ENCODE results near the gene SEMA6B.

SEMA6B gene

DNA sequence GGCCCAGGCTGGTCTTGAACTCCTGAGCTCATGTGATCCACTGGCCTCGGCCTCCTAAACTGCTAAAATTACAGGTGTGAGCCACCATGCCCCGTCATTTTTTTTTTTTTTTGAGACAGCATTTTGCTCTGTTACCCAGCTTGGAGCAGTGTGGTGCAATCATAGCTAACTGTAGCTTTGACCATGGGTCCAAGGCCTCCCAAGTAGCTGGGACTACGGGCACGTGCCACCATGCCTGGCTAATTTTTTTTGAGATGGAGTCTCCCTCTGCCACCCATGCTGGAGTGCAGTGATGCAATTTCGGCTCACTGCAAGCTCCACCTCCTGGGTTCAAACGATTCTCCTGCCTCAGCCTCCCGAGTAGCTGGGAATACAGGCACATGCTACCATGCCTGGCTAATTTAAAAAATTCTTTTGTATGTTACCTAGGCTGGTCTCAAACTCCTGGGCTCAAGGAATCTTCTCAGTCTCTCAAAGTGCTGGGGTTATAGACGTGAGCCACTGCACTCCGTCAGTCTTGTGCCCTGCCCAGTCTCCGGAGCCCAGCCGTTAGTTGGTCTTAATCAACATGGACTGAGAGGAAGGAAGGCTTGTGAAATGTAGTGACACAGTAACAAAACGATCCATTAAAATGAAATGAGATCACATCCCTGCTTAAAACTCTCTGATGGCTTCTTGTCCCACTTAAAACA, 18.2 kb downstream of the SEMA6B start:
- Histone ChIP-seq H3K4me2 (ENCODE audit: low read length) (no peak overlapping the region), H4K20me1 (ENCODE audit: insufficient read depth, low read length) (no peaks in the 10 kb centered on the region), H3K27me3 (ENCODE audit: low read depth, low read length) (no peaks in the 10 kb centered on the region), H3K9me3 (ENCODE audit: insufficient read depth, low read length) (no peaks in the 10 kb centered on the region), H3K4me1 (ENCODE audit: low read length) (peaks cover 29% of the 10 kb centered on the region), H3K27ac (ENCODE audit: low read length) (no peak overlapping the region), H2AFZ (ENCODE audit: low read depth, low read length) (no peak overlapping the region), H3K4me3 (ENCODE audit: low read length) (no peak overlapping the region), H3K36me3 (replicated peaks; ENCODE audit: low read depth, low read length) (no peaks in the 10 kb centered on the region), H3K9ac (ENCODE audit: low read length) (no peak overlapping the region), H3K79me2 (ENCODE audit: low read length) (no peaks in the 10 kb centered on the region)
- TF ChIP-seq, protein P1, sequence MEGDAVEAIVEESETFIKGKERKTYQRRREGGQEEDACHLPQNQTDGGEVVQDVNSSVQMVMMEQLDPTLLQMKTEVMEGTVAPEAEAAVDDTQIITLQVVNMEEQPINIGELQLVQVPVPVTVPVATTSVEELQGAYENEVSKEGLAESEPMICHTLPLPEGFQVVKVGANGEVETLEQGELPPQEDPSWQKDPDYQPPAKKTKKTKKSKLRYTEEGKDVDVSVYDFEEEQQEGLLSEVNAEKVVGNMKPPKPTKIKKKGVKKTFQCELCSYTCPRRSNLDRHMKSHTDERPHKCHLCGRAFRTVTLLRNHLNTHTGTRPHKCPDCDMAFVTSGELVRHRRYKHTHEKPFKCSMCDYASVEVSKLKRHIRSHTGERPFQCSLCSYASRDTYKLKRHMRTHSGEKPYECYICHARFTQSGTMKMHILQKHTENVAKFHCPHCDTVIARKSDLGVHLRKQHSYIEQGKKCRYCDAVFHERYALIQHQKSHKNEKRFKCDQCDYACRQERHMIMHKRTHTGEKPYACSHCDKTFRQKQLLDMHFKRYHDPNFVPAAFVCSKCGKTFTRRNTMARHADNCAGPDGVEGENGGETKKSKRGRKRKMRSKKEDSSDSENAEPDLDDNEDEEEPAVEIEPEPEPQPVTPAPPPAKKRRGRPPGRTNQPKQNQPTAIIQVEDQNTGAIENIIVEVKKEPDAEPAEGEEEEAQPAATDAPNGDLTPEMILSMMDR (IDR thresholded peaks at IDR 0.05; ENCODE audit: low read depth, low read length): no peak
- no peak for TF ChIP-seq EZH2phosphoT487 (IDR thresholded peaks at IDR 0.05; ENCODE audit: low read depth)

DNA sequence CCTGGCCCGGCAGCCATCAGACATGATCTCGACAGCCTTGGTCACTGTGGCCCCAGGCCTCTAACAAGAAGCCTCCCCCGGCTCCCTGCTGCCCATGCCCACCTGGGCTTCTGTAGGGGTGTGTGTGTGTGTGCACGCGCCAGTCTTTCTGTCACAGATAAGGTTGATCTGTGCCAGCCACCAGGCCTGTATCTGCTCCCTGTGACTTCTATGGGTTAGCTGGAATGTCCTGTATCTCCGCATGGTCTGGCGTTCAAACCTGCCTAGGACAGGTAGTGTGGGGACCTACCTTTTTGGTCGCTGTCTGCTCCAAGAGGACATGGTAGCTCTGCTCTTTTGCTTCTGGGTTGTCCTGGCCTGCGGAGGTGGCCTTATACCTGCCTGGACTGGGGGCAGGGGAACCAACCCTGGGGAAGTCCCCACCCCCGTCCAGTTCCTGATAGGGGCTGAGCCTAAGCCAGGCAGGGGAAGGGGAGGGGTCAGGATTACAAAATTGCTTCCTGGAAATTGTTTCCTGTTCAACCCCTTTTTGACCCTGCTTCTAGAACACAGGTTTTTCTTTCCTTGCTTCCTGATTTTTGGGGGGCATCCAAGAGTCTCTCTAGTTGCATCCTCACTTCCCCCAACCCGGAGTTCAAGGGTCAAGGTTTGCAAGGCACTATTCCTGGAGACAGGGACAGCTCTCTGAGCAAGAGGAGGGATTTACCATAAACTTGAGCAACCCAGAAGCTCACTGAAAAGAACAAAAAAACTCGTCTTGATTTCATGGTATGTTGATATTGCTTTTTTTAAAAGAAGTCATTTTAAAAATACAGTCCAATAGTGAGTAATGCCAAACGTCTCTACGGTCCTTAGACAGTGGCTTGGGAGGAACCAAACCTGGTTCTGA, 19.5 kb downstream of the SEMA6B start, which contains the start of gene LRG1:
LRG1 (minus strand) TSS at position 344 of the 889 bp plus-strand sequence; CDS start at position 321, 23 bp downstream.
- Histone ChIP-seq H3K79me2 (ENCODE audit: low read length) (no peaks in the 10 kb centered on the region), H3K27ac (ENCODE audit: low read length) (peak within 1 kb of the TSS; percentile 12), H3K36me3 (replicated peaks; ENCODE audit: low read depth, low read length) (no peaks in the 10 kb centered on the region), H2AFZ (ENCODE audit: low read depth, low read length) (peak within 1 kb of the TSS; percentile 25; the same call in 1 of the 2 replicates), H3K9ac (ENCODE audit: low read length) (peak within 1 kb of the TSS; percentile 66), H3K9me3 (ENCODE audit: insufficient read depth, low read length) (no peaks in the 10 kb centered on the region), H3K4me2 (ENCODE audit: low read length) (peak within 1 kb of the TSS; percentile 83), H3K4me3 (ENCODE audit: low read length) (peak within 1 kb of the TSS; percentile 79), H4K20me1 (ENCODE audit: insufficient read depth, low read length) (no peaks in the 10 kb centered on the region), H3K4me1 (ENCODE audit: low read length) (peaks cover 29% of the 10 kb centered on the region), H3K27me3 (ENCODE audit: low read depth, low read length) (no peaks in the 10 kb centered on the region)
- TF ChIP-seq, protein P1 (IDR thresholded peaks at IDR 0.05; ENCODE audit: low read depth, low read length): no peak
- TF ChIP-seq EZH2phosphoT487 (IDR thresholded peaks at IDR 0.05; ENCODE audit: low read depth): no peak

DNA sequence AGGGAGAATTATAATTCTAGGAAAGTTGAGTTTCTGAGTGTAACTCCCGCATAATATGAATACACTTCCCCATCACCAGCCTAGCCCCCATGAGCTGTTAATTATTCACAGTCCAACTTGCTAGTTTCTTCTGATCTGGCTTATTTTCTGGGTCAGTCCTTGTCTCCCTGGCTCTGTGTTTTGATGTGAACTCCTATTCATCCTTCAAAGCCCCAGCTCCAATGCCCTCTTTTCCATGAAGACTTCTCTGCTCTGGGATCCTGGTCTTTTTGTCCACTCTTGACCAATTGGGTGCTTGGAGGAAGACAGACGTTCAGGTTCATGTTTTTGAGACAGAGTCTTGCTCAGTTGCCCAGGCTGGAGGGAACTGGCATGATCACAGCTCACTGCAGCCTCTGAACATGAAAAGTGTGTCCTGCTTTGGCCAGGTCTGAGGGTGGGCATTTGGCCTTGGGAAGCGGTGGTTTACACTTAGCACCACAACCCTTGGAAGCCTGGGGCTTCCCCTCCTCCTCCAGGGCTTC, 20.3 kb downstream of the SEMA6B start:
- H3K27ac ChIP-seq (ENCODE audit: low read length): no peak overlapping the region

More for the DNA sequence above, 20.3 kb downstream of the SEMA6B start:
- Histone ChIP-seq H3K27me3 (ENCODE audit: low read depth, low read length) (no peaks in the 10 kb centered on the region), H3K4me2 (ENCODE audit: low read length) (peak overlapping the region; percentile 83), H3K4me3 (ENCODE audit: low read length) (peak overlapping the region; percentile 79), H3K36me3 (replicated peaks; ENCODE audit: low read depth, low read length) (no peaks in the 10 kb centered on the region), H3K4me1 (ENCODE audit: low read length) (peaks cover 29% of the 10 kb centered on the region), H3K79me2 (ENCODE audit: low read length) (no peaks in the 10 kb centered on the region), H3K9ac (ENCODE audit: low read length) (peak overlapping the region; percentile 66), H4K20me1 (ENCODE audit: insufficient read depth, low read length) (no peaks in the 10 kb centered on the region), H2AFZ (ENCODE audit: low read depth, low read length) (no peak overlapping the region), H3K9me3 (ENCODE audit: insufficient read depth, low read length) (no peaks in the 10 kb centered on the region)
- TF ChIP-seq, protein P1 (IDR thresholded peaks at IDR 0.05; ENCODE audit: low read depth, low read length): no peak
- no peak for TF ChIP-seq EZH2phosphoT487 (IDR thresholded peaks at IDR 0.05; ENCODE audit: low read depth)
